Upper lobe of left lung (tissue), 4 donors: ENCODE measurements around the gene BLMH.

Experiments
- CTCF ChIP-seq, 6 experiments: fragments of 450-650 bp in 4 of 6; fragments of 200-600 bp in 2 of 6; sonication (generic) in 2 of 6; IDR thresholded peaks; one replicate each; pipeline ENCODE4 v1.5.1; 2016 to 2019; ENCODE audit warnings: antibody characterized with exemption in 6 of 6
- EP300 ChIP-seq, 4 donors: sonication (generic); formaldehyde crosslinking; IDR thresholded peaks; one replicate each; pipeline ENCODE4 v1.5.1; 2017; ENCODE audit warnings: antibody characterized with exemption in 4 of 4, control low read depth in 2 of 4
- POLR2A ChIP-seq, 4 donors: fragments of 450-650 bp; IDR thresholded peaks; one replicate each; pipeline ENCODE4 v1.5.1; 2016 to 2017; ENCODE audit warnings: antibody characterized with exemption in 4 of 4, mild to moderate bottlenecking in 2 of 4
- POLR2AphosphoS5 ChIP-seq, 2 donors: sonication (generic); formaldehyde crosslinking; IDR thresholded peaks; one replicate each; pipeline ENCODE4 v1.5.1; 2017; ENCODE audit warnings: antibody characterized with exemption in 2 of 2

- TF ChIP-seq POLR2AphosphoS5 (IDR thresholded peaks at IDR 0.05) (no peak), EP300 (IDR thresholded peaks at IDR 0.05) (no peak), CTCF (IDR thresholded peaks at IDR 0.05) (no peak), POLR2A (IDR thresholded peaks at IDR 0.05) (no peak)
These were observed 91.6 kb downstream of the BLMH start for GRCh38 chr17:30200106-30200505.
